HFF-Myc (cell line): ENCODE results near the gene C2orf49.

Source experiments
- DNase-seq: peaks from one replicate; pipeline ENCODE4 v3.0.0-alpha.2; 2011; ENCODE audit warnings: low read depth; ENCODE audit errors: extremely low read depth
- H3K4me3 ChIP-seq: replicated peaks from 2 replicates; pipeline ENCODE4 v1.5.1; 2011; ENCODE audit warnings: low read depth, mild to moderate bottlenecking, control low read depth, low read length
- TF ChIP-seq, protein P1 (sequence below): IDR thresholded peaks from 2 replicates; pipeline ENCODE4 v1.5.1; 2012; ENCODE audit warnings: mild to moderate bottlenecking, low read depth, low read length, control low read depth; ENCODE audit errors: missing control alignments

The C2orf49 gene

DNA sequence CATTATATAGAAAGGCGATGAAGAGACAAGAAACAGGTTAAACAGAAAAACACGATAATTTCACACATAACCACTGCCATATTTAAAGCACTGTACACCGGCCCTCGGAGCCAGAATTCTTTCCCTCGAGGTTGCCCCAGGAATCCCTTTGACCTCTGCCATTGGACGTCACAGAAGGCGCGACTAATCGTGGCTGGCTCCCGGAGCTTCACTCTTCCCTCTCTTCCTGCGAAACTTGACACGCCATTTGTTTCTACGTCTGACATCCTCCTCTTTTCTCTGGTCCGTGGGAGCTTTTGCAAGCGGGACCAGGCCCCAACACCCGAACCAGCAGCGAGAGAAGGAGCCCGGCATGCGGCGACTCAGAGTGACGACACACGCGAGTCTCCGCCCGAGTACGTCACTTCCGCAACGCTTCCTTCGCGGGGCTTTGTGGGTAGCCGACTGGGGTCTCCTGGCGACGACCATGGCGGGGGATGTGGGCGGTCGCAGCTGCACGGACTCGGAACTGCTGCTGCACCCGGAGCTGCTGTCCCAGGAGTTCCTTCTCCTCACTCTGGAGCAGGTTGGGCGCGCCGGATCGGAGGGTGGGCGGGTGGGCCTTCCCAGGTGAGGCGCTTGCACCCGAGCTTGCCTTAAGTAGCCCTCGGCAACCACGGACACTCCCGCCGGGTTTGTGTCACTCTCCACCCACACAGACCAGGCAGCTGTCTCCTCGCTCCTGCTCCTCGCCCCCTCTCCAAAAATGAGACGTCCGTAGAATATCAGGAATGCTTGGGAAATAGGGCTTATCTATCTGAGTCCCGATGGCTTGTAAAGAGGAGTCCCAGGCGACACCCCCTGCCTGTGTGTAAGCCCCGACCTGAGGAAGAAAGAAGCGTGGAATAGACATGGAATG is at the start of gene C2orf49:
Gene C2orf49 (plus strand): TSS at position 419 of the 898 bp plus-strand sequence. CDS start 48 bp downstream, at position 467.
- TF ChIP-seq, protein P1, sequence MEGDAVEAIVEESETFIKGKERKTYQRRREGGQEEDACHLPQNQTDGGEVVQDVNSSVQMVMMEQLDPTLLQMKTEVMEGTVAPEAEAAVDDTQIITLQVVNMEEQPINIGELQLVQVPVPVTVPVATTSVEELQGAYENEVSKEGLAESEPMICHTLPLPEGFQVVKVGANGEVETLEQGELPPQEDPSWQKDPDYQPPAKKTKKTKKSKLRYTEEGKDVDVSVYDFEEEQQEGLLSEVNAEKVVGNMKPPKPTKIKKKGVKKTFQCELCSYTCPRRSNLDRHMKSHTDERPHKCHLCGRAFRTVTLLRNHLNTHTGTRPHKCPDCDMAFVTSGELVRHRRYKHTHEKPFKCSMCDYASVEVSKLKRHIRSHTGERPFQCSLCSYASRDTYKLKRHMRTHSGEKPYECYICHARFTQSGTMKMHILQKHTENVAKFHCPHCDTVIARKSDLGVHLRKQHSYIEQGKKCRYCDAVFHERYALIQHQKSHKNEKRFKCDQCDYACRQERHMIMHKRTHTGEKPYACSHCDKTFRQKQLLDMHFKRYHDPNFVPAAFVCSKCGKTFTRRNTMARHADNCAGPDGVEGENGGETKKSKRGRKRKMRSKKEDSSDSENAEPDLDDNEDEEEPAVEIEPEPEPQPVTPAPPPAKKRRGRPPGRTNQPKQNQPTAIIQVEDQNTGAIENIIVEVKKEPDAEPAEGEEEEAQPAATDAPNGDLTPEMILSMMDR: no peak
- peak within 1 kb of the TSS; percentile 88 for H3K4me3 ChIP-seq
- DNase-seq: peak; percentile 59

DNA sequence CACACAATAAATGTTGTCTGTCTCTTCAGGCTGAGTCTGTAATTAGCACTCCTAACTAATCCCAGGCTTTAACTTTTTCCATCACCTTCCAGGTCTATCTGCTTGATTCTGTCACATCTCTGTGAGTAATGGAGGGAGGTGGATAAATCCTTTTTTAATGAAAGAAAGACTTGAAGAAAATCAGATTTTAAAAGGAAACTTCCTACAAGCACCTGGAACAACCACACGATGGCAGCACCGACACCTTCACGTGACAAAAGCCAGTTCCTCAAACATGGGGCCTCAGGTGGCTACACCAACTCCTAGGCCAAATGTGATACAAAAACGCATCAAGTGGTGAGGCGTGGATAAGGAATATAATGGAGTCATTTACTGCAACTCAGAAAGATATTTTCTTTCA is 49.6 kb upstream of the C2orf49 start:
- peak; percentile 4 for DNase-seq

DNA sequence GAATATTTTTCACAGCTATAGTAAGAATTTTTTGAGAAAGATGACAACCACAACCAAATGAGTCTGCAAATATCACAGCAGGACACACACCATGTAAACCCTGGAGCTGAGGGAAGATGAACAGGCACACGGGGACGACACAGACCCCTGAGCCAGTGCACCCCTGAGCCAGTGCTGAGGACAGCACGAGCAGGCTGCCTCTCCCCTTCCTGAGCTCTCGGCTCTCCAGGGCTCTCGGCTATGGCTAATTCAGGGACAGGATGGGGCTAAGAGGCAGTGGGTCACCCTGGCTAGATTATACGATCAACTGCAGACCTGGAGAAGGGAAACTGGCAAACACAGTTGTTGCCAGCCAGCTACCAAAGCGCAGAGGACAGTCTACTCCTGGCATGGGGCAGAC is 49.2 kb upstream of the C2orf49 start:
- TF ChIP-seq, protein P1: no peak
- no peak for DNase-seq

More for the DNA sequence above, 49.6 kb upstream of the C2orf49 start:
- H3K4me3 ChIP-seq: no peak overlapping the region
- TF ChIP-seq, protein P1: peak; percentile 58

DNA sequence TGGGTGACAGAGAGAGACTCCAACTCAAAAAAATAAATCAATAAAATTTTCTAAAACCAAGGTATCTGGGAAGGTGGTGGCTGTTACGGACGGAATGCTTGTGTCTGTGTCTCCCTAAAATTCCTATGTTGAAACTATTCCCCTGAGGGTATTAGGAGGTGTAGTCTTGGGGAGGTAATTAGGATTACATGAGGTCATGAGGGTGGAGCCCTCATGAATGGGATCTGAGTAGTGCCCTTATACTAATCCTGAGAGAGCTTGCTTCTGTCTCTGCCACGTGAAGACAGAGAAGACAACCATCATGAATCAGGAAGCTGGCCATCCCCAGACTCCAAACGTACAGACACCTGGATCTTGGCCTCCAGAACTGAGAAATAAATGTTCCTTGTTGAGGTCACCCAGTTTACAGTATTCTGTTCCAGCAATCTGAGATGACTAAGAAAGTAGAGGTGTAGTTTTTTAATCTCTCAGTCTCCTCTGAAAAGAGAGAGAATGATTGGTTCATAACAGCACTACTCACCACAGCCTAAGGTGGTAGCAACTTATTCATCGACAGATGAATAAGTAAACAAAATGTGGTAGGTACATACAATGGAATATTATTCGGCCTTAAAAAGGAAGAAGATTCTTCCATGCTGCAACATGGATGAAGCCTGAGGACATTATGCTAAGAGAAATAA is 46.2 kb upstream of the C2orf49 start:
- TF ChIP-seq, protein P1: no peak
- DNase-seq: no peak
- no peak overlapping the region for H3K4me3 ChIP-seq

More for the DNA sequence above, 49.2 kb upstream of the C2orf49 start:
- no peak overlapping the region for H3K4me3 ChIP-seq

DNA sequence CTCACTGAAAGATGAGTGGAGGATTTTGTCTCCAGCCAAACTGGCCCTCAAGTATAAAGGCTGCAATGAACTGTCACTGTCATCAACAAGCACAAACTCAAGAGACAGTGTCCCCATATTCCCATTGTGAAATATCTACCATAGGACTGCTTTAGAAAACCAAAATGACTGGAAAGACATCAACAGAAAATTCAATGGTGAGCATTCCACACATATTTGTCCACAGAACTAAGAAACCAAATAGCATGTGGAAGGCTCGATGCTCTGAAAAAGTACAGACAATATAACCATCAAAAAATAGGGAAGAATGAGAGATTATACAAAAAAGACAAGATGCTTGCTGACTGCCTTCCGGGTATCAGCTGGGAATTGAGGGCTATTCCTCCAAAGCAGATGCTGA is 45.4 kb upstream of the C2orf49 start:
- DNase-seq: no peak
- no peak overlapping the region for H3K4me3 ChIP-seq
- TF ChIP-seq, protein P1: no peak

DNA sequence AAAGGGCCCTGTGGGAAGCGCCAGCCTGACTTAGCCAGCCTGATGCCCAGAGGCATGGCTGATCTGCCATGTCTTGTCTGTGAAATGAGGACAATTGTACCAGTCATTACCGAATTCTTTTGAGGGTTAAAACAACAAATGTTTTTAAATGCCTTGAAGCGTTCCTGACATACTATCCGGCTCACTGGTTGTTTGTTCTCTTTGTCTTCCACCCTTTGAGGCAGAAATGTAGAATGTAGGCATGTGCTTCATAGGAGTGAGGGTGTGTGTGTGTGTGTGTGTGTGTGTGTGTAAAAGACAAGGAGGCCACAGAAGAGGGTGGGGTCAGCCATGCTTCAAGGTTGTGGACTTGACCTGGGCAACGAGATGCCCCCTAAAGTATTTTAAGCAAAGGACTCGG is 43.3 kb upstream of the C2orf49 start:
- DNase-seq: no peak
- H3K4me3 ChIP-seq: no peak overlapping the region
- TF ChIP-seq, protein P1: no peak
